GM12865 (cell line): Measurements from ENCODE around the gene ANTXR2.

Source experiments
- DNase-seq: peaks from one replicate; pipeline ENCODE4 v3.0.0; 2010; ENCODE audit warnings: low read depth
- H3K4me3 ChIP-seq: 2 replicates; pipeline ENCODE4 v1.5.1; 2011; ENCODE audit warnings: mild to moderate bottlenecking, low read depth, low read length, control low read depth
- TF ChIP-seq, protein P1 (sequence below): IDR thresholded peaks from 2 replicates; pipeline ENCODE4 v1.5.1; 2011; ENCODE audit warnings: low read length, control low read depth, low read depth, inconsistent platforms; ENCODE audit not compliant: insufficient read depth; ENCODE audit errors: missing control alignments

Gene ANTXR2

GRCh38 chr4:80112236-80112635 is 39.2 kb upstream of the ANTXR2 start:
- DNase-seq: no peak
- TF ChIP-seq, protein P1, sequence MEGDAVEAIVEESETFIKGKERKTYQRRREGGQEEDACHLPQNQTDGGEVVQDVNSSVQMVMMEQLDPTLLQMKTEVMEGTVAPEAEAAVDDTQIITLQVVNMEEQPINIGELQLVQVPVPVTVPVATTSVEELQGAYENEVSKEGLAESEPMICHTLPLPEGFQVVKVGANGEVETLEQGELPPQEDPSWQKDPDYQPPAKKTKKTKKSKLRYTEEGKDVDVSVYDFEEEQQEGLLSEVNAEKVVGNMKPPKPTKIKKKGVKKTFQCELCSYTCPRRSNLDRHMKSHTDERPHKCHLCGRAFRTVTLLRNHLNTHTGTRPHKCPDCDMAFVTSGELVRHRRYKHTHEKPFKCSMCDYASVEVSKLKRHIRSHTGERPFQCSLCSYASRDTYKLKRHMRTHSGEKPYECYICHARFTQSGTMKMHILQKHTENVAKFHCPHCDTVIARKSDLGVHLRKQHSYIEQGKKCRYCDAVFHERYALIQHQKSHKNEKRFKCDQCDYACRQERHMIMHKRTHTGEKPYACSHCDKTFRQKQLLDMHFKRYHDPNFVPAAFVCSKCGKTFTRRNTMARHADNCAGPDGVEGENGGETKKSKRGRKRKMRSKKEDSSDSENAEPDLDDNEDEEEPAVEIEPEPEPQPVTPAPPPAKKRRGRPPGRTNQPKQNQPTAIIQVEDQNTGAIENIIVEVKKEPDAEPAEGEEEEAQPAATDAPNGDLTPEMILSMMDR: no peak
- H3K4me3 ChIP-seq: no peak overlapping the region

GRCh38 chr4:80111276-80111675 is 38.2 kb upstream of the ANTXR2 start:
- TF ChIP-seq, protein P1: no peak
- DNase-seq: no peak
- no peak overlapping the region for H3K4me3 ChIP-seq

- no peak for DNase-seq
Measured at GRCh38 chr4:80107374-80107773, 34.3 kb upstream of the ANTXR2 start.

DNA sequence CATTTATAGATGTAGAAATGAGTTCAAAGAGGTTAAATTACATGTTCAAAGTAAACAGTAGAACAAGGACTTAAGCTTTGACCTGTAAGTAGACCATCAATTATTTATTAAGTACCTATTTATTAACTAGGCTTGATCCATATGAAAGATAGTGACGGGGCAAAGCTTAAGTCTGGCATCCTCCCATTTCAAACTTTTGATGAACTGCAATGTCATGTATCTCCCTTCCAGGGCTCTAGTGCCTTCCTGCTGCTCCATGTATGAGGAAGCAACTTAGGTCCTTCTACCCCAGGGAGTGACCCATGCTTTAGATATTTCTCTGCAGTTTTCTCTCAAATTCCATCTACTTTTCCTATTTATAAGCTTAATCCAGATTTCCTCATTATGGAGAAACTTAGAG is 31.9 kb upstream of the ANTXR2 start:
- TF ChIP-seq, protein P1: no peak
- H3K4me3 ChIP-seq: no peak overlapping the region
- DNase-seq: no peak

More at GRCh38 chr4:80107374-80107773, 34.3 kb upstream of the ANTXR2 start:
- no peak overlapping the region for H3K4me3 ChIP-seq
- TF ChIP-seq, protein P1: no peak

- H3K4me3 ChIP-seq: no peak overlapping the region
- TF ChIP-seq, protein P1: no peak
- no peak for DNase-seq
Measured at GRCh38 chr4:80103629-80104028, 30.6 kb upstream of the ANTXR2 start.

- TF ChIP-seq, protein P1: no peak
- no peak overlapping the region for H3K4me3 ChIP-seq
- no peak for DNase-seq
Measured at GRCh38 chr4:80101792-80102116, 28.7 kb upstream of the ANTXR2 start.

DNA sequence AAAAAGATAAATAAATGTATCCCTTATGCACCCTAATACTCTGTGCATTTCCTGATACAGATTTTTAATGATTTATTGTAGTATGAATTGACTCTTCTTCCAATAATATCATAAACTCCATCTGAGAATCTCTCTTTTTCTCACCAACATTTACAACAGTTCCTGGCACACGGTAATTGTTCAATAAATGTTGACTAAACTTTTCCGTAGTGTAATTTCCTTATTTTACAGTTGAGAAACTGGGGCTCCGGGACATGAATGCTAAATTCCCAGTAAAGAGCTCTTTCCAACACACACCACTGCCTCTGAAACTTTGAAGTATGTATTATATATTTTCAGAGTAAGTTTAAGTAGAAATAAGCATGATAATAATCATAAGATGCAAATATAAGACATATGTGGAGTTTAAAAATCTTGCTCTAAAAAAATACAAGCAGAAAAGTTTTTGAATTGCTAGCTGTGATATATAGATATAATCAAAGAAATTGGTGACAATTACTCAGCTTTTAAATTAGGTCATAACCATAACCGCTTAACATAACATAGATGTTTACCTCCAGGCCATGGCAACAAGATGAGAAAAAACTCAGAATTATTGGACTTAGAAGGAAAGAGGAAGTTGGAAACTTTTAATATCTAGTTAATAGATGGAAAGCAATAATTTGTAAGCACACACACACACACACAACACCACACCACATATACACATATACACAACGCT is 28.2 kb upstream of the ANTXR2 start:
- H3K4me3 ChIP-seq: no peak overlapping the region
- TF ChIP-seq, protein P1: no peak
- no peak for DNase-seq
